Neuron (in vitro differentiated cells): Measurements from ENCODE around the gene BBX.

ENCODE experiments used
- H2AFZ ChIP-seq: one replicate; pipeline ENCODE4 v1.6.1; 2013; ENCODE audit warnings: low read depth, mild to moderate bottlenecking, inconsistent platforms, low read length, moderate library complexity
- H3K27me3 ChIP-seq: one replicate; pipeline ENCODE4 v1.6.1; 2013; ENCODE audit warnings: low read length; ENCODE audit not compliant: insufficient read depth
- H3K36me3 ChIP-seq: one replicate; pipeline ENCODE4 v1.6.1; 2013; ENCODE audit warnings: low read length; ENCODE audit not compliant: insufficient read depth
- H3K4me1 ChIP-seq: one replicate; pipeline ENCODE4 v1.6.1; 2013; ENCODE audit warnings: low read length; ENCODE audit not compliant: insufficient read depth
- H3K4me3 ChIP-seq: 2 replicates; pipeline ENCODE4 v1.5.1; 2013; ENCODE audit warnings: mild to moderate bottlenecking, low read length, moderate library complexity
- H3K9me3 ChIP-seq: one replicate; pipeline ENCODE4 v1.6.1; 2013; ENCODE audit warnings: low read length

BBX gene

DNA sequence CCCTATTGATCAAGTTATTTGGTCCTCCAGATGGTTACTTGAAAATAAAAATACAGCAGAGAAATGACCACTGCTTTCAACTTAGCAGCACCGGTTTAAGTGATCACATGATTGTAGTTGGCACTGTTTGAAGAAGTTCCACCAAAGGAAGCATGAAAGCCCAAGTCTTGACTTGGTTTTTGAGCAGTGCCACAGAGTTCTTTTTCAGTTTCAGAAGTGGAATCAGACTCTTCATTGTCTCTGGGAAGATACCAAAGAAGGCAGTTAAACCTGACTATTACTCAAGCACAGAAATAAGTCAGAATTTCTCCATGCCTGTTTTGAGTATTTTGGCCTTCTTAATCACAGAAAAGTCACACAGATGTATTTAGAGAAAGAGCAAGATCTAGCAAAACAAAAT is 66.7 kb downstream of the BBX start:
- no peaks in the 10 kb centered on the region for H3K36me3 ChIP-seq
- H3K4me3 ChIP-seq, result no peak overlapping the region
- H3K27me3 ChIP-seq, result no peaks in the 10 kb centered on the region
- H2AFZ ChIP-seq, result no peak overlapping the region
- no peaks in the 10 kb centered on the region for H3K9me3 ChIP-seq
- peaks cover 4% of the 10 kb centered on the region for H3K4me1 ChIP-seq

DNA sequence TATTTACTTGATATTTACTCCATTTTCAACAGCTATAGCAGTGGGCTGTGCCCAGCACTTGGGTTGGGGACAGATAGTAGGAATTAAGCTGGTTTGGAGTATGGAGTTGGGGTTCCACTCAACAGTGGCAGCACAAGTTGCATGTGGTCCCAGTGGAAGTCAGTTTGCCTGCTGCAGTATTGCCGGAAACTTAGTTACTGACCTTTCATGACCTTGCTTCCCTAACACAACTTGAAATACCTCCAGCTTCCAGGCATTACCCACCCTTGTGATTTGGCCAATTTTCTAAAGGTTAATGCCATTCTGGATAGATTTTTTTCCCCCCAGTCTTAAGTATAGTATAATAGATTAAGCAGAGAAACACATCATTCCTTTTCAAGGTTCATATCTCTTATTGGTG is 68.0 kb downstream of the BBX start:
- Histone ChIP-seq H2AFZ (no peak overlapping the region), H3K36me3 (no peaks in the 10 kb centered on the region), H3K4me1 (peaks cover 4% of the 10 kb centered on the region), H3K27me3 (no peaks in the 10 kb centered on the region), H3K4me3 (no peak overlapping the region), H3K9me3 (no peaks in the 10 kb centered on the region)

DNA sequence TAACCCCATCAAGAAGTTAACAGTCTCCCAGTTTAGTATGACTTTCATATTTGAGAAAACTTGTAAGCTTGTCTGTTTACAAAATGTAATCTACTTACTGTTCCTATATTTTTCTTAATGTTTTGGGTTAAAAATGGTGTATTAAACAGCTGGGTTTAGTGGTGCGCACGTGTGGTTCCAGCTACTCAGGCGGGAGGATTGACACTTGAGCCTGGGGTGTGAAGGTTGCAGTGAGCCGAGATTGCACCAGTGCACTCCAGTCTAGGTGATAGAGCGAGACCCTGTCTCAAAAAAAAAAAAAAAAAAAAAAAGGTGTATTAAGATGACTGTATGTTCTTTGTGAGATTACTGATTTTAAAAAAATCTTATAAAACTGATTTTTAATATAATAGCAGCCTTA is 69.3 kb downstream of the BBX start:
- Histone ChIP-seq H3K36me3 (no peaks in the 10 kb centered on the region), H2AFZ (no peak overlapping the region), H3K9me3 (no peaks in the 10 kb centered on the region), H3K4me3 (no peak overlapping the region), H3K27me3 (no peaks in the 10 kb centered on the region), H3K4me1 (peaks cover 4% of the 10 kb centered on the region)

DNA sequence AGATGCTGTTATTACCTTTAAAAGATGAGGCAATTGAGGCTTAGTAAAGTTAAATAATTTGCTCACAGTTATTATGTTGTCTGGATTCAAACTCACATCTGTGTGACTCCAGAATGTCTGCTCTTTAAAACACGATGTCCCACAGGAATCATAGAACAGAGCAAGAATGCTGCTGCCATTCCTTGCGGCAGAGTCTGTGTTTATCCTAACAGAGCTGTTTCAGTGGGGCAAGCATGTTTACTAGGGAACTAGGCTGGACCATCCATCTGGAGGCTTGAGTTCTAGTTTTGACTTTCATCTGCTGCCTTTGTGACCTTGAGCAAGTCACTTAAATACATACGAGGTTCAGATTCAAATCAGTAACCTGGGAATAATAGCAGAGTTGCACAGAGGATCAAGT is 72.1 kb downstream of the BBX start:
- Histone ChIP-seq H3K4me1 (peaks cover 17% of the 10 kb centered on the region), H3K9me3 (no peaks in the 10 kb centered on the region), H3K36me3 (no peaks in the 10 kb centered on the region), H2AFZ (no peak overlapping the region), H3K4me3 (no peak overlapping the region), H3K27me3 (no peaks in the 10 kb centered on the region)

DNA sequence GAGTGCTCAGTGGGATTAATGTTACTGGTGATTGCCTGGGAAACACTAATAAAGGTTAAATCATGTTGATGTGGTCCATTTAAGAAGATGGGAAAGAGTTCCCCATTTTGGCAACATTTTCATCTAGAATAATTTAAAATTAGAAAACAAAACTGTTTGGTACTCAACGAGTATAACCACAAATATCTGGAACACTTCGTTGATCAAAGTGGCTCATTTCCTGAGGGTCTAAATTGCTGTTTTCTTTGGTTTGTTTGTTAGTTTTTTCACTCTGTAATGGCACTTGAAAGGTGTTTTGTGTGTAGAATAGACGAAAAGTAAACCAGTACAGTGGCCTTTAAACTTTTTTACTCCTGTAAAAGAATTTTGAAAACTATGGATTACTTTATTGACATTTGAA is 73.9 kb downstream of the BBX start:
- Histone ChIP-seq H3K27me3 (no peaks in the 10 kb centered on the region), H2AFZ (no peak overlapping the region), H3K4me3 (no peak overlapping the region), H3K4me1 (peaks cover 27% of the 10 kb centered on the region), H3K36me3 (no peaks in the 10 kb centered on the region), H3K9me3 (peaks cover 2% of the 10 kb centered on the region)

DNA sequence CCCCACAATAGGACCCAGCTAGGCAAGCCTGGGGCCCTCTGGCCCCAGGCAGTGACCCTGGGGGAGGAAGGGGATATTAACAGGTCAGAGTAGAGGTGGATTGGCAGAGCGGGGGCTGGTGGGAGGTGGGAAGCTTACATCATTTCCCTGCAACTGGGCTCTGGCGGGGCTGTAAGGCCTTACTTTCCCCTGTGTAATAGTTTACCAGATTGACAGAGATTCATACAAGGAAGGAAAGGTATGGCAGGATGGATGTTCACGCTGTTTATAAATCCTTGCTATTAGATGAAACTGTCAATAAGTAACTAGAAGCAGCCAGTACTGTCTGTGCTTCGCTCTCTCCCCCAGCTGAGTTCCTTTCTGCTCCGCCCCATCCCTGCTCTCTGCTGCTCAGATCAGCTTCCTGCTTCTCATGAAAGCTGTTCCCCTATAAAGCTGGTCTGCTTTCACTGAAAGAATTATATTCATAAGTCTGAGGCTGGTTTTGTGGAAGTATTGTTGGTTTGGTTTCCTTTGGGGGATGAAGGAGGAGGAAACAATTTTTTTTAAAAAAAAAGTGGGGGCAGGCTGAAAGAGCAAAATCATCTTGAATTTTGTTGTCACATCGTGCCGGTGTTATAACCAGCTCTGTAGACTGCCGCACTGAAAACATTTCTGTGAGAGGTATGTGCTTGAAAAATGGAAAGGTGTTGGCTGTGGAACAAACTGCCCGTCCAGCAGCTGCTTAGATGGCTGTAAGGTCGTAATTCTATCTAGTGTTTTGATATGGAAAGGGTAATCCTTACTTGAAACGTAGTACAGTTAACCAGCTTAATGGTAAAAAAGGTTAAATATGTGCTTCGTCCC is 76.4 kb downstream of the BBX start:
- Histone ChIP-seq H3K4me1 (peaks cover 26% of the 10 kb centered on the region), H2AFZ (peak overlapping the region; percentile 43), H3K27me3 (no peaks in the 10 kb centered on the region), H3K4me3 (peak overlapping the region; percentile 64), H3K36me3 (no peaks in the 10 kb centered on the region), H3K9me3 (peaks cover 9% of the 10 kb centered on the region)

DNA sequence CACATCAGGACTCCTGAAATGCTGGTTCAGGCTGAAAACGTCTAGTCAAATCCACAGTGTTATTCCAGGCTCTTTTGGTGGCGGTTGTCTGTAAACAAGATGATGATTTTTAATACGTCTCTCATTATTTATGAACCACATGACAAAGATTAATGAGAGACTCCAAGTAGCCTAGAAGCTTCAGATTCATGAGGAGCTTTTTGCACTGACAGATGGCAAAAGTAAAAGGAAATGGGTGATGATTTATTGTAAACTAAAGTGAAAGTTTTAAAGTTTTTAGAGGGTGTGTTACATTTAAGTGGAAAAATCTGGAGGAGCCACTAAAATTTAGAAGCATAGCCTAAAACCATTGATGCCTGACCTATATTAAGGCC is 77.0 kb downstream of the BBX start:
- Histone ChIP-seq H3K4me1 (peaks cover 22% of the 10 kb centered on the region), H3K4me3 (peak overlapping the region; percentile 64), H3K9me3 (peaks cover 9% of the 10 kb centered on the region)

DNA sequence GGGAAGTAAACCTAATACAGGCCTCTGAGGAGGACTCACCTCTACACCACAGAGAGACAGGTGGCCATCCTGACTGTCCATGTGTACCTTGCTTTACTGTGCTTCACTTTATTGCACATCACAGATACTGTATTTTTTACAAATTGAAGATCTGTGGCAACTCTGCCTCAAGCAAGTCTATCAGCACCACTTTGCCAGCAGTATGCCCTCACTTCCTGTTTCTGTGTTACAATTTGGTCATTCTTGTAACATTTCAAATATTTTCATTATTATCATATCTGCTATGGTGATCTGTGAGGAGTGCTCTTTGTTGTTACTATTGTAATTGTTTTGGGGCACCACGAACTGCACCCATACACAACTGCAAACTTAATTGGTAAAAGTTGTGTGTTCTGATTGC is 78.0 kb downstream of the BBX start:
- Histone ChIP-seq H2AFZ (no peak overlapping the region), H3K36me3 (no peaks in the 10 kb centered on the region), H3K27me3 (no peaks in the 10 kb centered on the region)

More for the DNA sequence above, 77.0 kb downstream of the BBX start:
- Histone ChIP-seq H2AFZ (peak overlapping the region; percentile 43), H3K36me3 (no peaks in the 10 kb centered on the region), H3K27me3 (no peaks in the 10 kb centered on the region)

DNA sequence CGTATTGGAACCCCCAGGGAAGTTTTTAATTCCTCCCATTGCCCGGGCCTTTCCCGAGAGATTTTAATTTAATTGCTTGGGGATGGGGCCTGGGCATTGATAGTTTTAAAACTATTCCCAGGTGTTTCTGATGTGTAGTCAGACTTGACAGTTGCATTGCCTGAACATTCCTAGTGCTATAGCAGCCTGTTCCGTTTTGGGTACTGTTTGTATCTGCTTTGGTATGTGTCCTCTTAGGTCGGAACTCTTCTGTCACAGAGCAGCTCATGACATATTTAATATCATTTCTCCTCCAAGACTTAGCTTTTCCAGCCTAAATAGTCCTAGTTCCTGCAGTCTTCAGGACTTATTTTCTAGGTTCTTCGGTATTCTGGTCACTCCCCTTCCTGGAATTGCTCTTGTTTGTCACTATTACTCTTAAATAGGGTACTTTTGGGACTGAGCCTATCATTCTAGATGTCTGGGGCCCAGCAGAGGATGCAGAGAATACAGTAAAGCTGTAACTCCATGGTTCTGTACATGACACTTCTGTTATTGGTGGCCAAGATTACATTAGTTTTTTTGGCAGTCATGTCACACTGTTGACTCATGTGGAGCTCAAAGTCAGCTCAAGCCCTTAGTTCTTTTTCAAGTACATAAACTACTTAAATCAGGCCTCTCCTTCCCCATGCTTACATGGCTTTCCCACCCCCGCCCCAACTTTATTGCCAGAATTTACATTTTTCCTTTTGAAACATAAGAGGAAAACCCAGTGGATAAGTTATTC is 81.5 kb downstream of the BBX start:
- H2AFZ ChIP-seq, result no peak overlapping the region
- H3K9me3 ChIP-seq, result peaks cover 11% of the 10 kb centered on the region
- no peak overlapping the region for H3K4me3 ChIP-seq
- peaks cover 15% of the 10 kb centered on the region for H3K4me1 ChIP-seq
- no peaks in the 10 kb centered on the region for H3K36me3 ChIP-seq
- no peaks in the 10 kb centered on the region for H3K27me3 ChIP-seq

More for the DNA sequence above, 78.0 kb downstream of the BBX start:
- Histone ChIP-seq H3K4me1 (peaks cover 22% of the 10 kb centered on the region), H3K9me3 (peaks cover 9% of the 10 kb centered on the region), H3K4me3 (no peak overlapping the region)

DNA sequence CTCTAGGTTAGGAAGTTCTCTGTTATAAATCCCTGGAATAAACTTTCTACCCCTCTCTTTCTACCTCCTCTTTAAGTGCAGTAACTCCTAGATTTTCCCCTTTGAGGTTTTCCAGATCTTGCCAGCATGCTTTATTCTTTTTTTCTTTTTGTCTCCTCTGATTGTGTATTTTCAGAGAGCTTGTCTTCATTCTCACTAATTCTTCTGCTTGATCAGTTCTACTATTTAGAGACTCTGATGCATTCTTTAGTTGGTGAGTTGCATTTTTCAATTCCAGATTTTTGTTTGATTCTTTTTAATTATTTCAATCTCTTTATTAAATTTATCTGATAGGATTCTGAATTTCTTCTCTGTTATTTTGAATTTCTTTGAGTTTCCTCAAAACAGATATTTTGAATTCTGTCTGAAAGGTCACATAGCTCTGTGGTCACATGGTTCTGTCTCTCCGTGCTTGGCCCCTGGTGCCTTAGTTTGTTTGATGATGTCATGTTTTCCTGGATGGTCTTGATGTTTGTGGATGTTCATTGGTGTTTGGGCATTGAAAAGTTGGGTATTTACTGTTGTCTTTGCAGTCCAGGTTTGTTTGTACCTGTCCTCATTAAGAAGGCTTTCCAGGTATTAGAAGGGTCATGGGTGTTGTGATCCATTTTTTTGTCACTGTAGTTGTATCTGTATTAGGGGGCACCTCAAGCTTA is 89.2 kb downstream of the BBX start:
- H3K27me3 ChIP-seq, result no peaks in the 10 kb centered on the region
- peaks cover 13% of the 10 kb centered on the region for H3K9me3 ChIP-seq
- no peaks in the 10 kb centered on the region for H3K36me3 ChIP-seq
- H3K4me1 ChIP-seq, result no peaks in the 10 kb centered on the region
- H3K4me3 ChIP-seq, result no peak overlapping the region
- no peak overlapping the region for H2AFZ ChIP-seq

DNA sequence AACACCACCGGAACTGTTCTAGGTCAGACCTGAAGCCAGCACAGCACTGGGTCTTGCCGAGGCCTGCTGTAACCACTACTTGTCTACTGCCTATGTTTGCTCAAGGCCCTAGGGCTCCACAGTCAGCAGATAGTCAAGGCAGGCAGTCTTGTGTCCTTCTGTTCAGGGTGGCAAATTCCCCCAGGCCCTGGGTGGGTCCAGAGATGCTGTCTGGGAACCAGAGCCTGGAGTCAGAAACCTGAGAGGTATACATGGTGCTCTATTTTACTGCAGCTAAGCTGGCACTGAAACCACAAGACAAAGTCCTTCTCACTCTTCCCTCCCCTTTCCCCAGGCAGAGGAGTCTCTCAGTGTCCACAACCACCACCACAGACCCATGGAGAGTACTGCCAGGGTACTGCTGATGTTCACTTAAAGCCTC is 89.9 kb downstream of the BBX start:
- Histone ChIP-seq H3K4me1 (no peaks in the 10 kb centered on the region), H3K9me3 (peaks cover 15% of the 10 kb centered on the region), H2AFZ (no peak overlapping the region), H3K4me3 (no peak overlapping the region), H3K27me3 (no peaks in the 10 kb centered on the region), H3K36me3 (no peaks in the 10 kb centered on the region)

DNA sequence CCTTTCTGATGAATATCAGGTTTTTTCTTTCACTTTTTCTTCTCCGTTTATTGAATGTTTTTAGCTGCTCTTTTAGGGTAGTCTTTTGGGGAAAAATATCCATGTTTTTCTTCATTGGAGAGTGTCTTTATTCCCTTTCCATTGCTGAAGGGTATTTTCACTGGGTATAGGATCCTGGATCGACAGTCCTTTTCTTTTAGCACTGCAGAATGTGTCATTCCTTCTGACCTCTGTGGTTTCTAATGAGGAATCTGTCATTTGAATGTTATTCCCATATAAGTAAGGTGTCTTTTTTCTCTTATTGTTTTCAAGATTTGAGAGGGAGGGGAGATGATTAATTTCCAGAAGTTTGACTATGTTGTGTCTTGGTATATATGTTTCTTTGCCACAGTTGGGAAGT is 96.8 kb downstream of the BBX start:
- H3K36me3 ChIP-seq, result no peaks in the 10 kb centered on the region
- no peak overlapping the region for H2AFZ ChIP-seq
- H3K27me3 ChIP-seq, result no peaks in the 10 kb centered on the region
- H3K9me3 ChIP-seq, result peaks cover 3% of the 10 kb centered on the region
- no peaks in the 10 kb centered on the region for H3K4me1 ChIP-seq
- no peak overlapping the region for H3K4me3 ChIP-seq

DNA sequence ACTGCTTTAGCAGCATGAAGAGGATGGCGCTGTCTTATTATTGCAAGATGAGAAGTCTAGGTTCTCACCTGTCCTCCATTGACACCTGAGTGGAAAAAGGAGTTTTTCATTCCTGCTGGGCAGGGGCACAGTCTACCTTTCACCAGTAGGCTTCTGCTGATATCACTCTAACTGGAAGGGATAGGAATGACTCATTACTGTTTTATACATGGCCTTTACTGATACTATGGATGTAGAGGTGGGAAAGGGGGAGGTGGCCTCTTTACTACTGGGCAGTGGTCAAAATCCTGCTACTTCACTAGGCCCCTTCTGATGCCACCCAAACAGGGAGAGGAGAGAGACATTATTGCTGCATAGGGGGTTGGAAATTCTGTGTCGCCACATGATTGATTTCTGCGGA is 97.8 kb downstream of the BBX start:
- Histone ChIP-seq H2AFZ (no peak overlapping the region), H3K4me3 (no peak overlapping the region), H3K27me3 (no peaks in the 10 kb centered on the region), H3K4me1 (no peaks in the 10 kb centered on the region), H3K9me3 (peaks cover 3% of the 10 kb centered on the region), H3K36me3 (no peaks in the 10 kb centered on the region)
